ENCODE results near the gene OR1F1.

DNA sequence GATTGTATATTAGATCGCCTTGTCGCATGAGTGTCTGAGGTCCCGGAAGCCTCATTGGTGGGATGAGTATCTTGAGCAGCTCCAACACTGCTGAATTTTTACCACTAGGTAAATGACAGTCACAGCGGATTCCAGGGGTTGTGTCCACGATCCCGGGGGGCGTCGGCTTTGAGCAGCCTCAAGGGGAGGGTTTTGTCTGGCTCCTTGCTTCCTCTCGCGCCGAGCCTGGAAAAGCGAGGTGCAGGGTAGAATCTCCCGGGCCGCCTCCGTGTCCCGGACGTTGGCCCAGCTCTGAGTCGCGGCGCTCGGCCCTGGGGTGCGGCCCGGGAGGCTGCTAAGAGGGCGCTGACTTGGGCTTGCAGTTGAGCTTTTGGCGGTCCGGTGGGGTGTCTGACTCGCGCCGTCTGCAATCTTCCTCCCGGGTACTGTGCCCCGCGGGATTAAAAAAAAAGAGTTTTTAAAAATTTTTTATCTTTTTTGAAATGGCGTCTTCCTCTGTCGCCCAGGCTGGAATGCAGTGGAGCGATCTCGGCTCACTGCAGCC, 4.5 kb downstream of the OR1F1 start:
- TF ChIP-seq, protein P1, sequence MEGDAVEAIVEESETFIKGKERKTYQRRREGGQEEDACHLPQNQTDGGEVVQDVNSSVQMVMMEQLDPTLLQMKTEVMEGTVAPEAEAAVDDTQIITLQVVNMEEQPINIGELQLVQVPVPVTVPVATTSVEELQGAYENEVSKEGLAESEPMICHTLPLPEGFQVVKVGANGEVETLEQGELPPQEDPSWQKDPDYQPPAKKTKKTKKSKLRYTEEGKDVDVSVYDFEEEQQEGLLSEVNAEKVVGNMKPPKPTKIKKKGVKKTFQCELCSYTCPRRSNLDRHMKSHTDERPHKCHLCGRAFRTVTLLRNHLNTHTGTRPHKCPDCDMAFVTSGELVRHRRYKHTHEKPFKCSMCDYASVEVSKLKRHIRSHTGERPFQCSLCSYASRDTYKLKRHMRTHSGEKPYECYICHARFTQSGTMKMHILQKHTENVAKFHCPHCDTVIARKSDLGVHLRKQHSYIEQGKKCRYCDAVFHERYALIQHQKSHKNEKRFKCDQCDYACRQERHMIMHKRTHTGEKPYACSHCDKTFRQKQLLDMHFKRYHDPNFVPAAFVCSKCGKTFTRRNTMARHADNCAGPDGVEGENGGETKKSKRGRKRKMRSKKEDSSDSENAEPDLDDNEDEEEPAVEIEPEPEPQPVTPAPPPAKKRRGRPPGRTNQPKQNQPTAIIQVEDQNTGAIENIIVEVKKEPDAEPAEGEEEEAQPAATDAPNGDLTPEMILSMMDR (IDR thresholded peaks at IDR 0.05): no peak
- TF ChIP-seq POLR2A (IDR thresholded peaks at IDR 0.05): no peak
